ENCODE measurements around the gene RASGRP4. TPM values are rescaled to one million over a fixed set of nuclear protein-coding genes. Genes with fewer than 3 reads are reported as not detected.

Gene RASGRP4
- 56.1 TPM for total RNA-seq (2013)
- polyA plus RNA-seq: 100 to 1,000 TPM in 1 of 3 donors, 10 to 100 TPM in 2; 30.2 to 141 (median 50.3) TPM
- polyA minus RNA-seq: 55.0 and 80.1 TPM in 2 replicates
- total RNA-seq: 10.0 to 84.1 (median 58.3) reads per million in 11 experiments

GRCh38 chr19:38425810-38426466, at the start of gene RASGRP4:
Gene RASGRP4, minus strand, starts transcription at chr19:38426219. Its CDS starts 128 bp downstream, at chr19:38426091.
- peaks cover 15 to 16% of the 10 kb centered on the region in 2 donors for H3K36me3 ChIP-seq (replicated peaks in 1 of 2; ENCODE audit: control insufficient read depth in 1 of 2, insufficient read depth in 2 of 2, low read length in 2 of 2)
- peak; percentile 62 to 80 (median 66) for DNase-seq
- Mint-ChIP-seq H3K4me1 (peaks cover 30% of the 10 kb centered on the region), H3K36me3 (peaks cover 13 to 26% of the 10 kb centered on the region in 2 donors), H3K27me3 (ENCODE audit: low read depth in 3 of 3) (peaks cover 1 to 6% (median 3%) of the 10 kb centered on the region in 3 donors), H3K9me3 (no peaks in the 10 kb centered on the region), H3K27ac (peak within 1 kb of the TSS; percentile 81 to 96 (median 92)), H3K4me3 (peak within 1 kb of the TSS; percentile 88 to 95)
- peak within 1 kb of the TSS; percentile 92 for H3K9ac ChIP-seq (ENCODE audit: insufficient read depth, low read length, poor library complexity, severe bottlenecking)
- H3K4me2 ChIP-seq (replicated peaks; ENCODE audit: extremely low read depth, low read length, poor library complexity, severe bottlenecking): peak within 1 kb of the TSS; percentile 100
- H2AFZ ChIP-seq (ENCODE audit: insufficient read depth, low read depth, low read length, poor library complexity, severe bottlenecking): peak within 1 kb of the TSS; percentile 80
- H4K20me1 ChIP-seq (ENCODE audit: insufficient read depth, low read length): peaks cover 13% of the 10 kb centered on the region
- peaks cover 33 to 39% of the 10 kb centered on the region in 2 donors for H3K4me1 ChIP-seq (ENCODE audit: control insufficient read depth in 1 of 2, insufficient read depth in 2 of 2, low read length in 2 of 2)
- no peaks in the 10 kb centered on the region for H3K27me3 ChIP-seq (ENCODE audit: control insufficient read depth in 2 of 2, insufficient read depth in 2 of 2, low read length in 2 of 2)
- intact Hi-C loops (cut with micrococcal nuclease): no loop called here
- peak within 1 kb of the TSS; percentile 45 to 93 for H3K27ac ChIP-seq (ENCODE audit: low read depth in 1 of 2, low read length in 2 of 2)
- H3K79me2 ChIP-seq (ENCODE audit: insufficient read depth, low read length): peaks cover 43% of the 10 kb centered on the region
- WGBS (ENCODE audit: insufficient coverage): 8% methylated on average over 11 of the region's 20 CpGs
- H3K9me3 ChIP-seq (replicated peaks in 1 of 2; ENCODE audit: control insufficient read depth in 1 of 2, insufficient read depth in 1 of 2, low read length in 2 of 2): no peaks in the 10 kb centered on the region
- TF ChIP-seq CTCF (IDR thresholded peaks at IDR 0.05): no peak
- peak within 1 kb of the TSS; percentile 67 to 100 (median 90) for H3K4me3 ChIP-seq (replicated peaks in 1 of 3; ENCODE audit: low read depth in 2 of 3, low read length in 3 of 3)

GRCh38 chr19:38475176-38475575, 49.2 kb upstream of the RASGRP4 start:
- 95% methylated on average over 12 of the region's 13 CpGs for WGBS (ENCODE audit: insufficient coverage)
- H3K9me3 Mint-ChIP-seq: no peaks in the 10 kb centered on the region

More at GRCh38 chr19:38475176-38475575, 49.2 kb upstream of the RASGRP4 start:
- H3K4me3 Mint-ChIP-seq: no peak overlapping the region
- no peak overlapping the region for H3K9ac ChIP-seq (ENCODE audit: insufficient read depth, low read length, poor library complexity, severe bottlenecking)
- no peaks in the 10 kb centered on the region for H3K36me3 Mint-ChIP-seq
- H3K79me2 ChIP-seq (ENCODE audit: insufficient read depth, low read length): no peaks in the 10 kb centered on the region
- H3K4me1 Mint-ChIP-seq: no peaks in the 10 kb centered on the region
- DNase-seq: no peak
- intact Hi-C loops (cut with micrococcal nuclease): no loop called here
- no peak overlapping the region for H3K4me2 ChIP-seq (replicated peaks; ENCODE audit: extremely low read depth, low read length, poor library complexity, severe bottlenecking)
- no peak overlapping the region for H2AFZ ChIP-seq (ENCODE audit: insufficient read depth, low read depth, low read length, poor library complexity, severe bottlenecking)
- H3K27me3 Mint-ChIP-seq (ENCODE audit: low read depth in 3 of 3): peaks cover 1 to 11% (median 2%) of the 10 kb centered on the region in 3 donors
- H3K9me3 ChIP-seq (replicated peaks in 1 of 2; ENCODE audit: control insufficient read depth in 1 of 2, insufficient read depth in 1 of 2, low read length in 2 of 2): no peaks in the 10 kb centered on the region
- no peaks in the 10 kb centered on the region for H4K20me1 ChIP-seq (ENCODE audit: insufficient read depth, low read length)
- no peak for TF ChIP-seq CTCF (IDR thresholded peaks at IDR 0.05)
- no peak overlapping the region for H3K27ac Mint-ChIP-seq
- no peaks in the 10 kb centered on the region for H3K27me3 ChIP-seq (ENCODE audit: control insufficient read depth in 2 of 2, insufficient read depth in 2 of 2, low read length in 2 of 2)
- H3K36me3 ChIP-seq (replicated peaks in 1 of 2; ENCODE audit: control insufficient read depth in 1 of 2, insufficient read depth in 2 of 2, low read length in 2 of 2): no peaks in the 10 kb centered on the region
- no peaks in the 10 kb centered on the region for H3K4me1 ChIP-seq (ENCODE audit: control insufficient read depth in 1 of 2, insufficient read depth in 2 of 2, low read length in 2 of 2)
- no peak overlapping the region for H3K4me3 ChIP-seq (replicated peaks in 1 of 3; ENCODE audit: low read depth in 2 of 3, low read length in 3 of 3)
- no peak overlapping the region for H3K27ac ChIP-seq (ENCODE audit: low read depth in 1 of 2, low read length in 2 of 2)

All from CD14-positive monocyte (primary cell).